ENCODE measurements around the gene CCHCR1.

DNA sequence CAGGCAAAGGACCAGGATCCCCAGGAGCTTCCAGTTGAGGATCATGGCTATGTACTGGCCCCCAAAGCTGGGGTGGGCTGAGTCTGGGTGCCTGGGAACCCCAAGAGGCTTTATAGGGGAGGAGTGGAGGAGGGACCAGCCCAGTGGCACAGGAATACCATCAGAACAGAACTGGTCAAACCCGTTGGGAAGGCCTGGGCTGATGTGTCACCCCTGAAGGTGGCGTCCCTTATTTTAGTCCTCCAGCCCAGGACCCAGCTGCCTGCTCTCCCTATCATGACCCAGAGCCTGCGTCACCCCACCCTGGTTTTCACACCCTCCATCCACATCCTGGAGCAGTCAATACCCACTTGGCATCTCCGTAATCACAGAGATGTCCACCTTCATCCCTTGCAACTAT lies 18.6 kb downstream of the CCHCR1 start, which contains the start of gene PSORS1C2:
- no peak for TF ChIP-seq CTCF (IDR thresholded peaks at IDR 0.05; ENCODE audit: low read depth, low read length, missing input control)
- TF ChIP-seq, protein P1, sequence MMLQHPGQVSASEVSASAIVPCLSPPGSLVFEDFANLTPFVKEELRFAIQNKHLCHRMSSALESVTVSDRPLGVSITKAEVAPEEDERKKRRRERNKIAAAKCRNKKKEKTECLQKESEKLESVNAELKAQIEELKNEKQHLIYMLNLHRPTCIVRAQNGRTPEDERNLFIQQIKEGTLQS (IDR thresholded peaks at IDR 0.05) = no peak
